ENCODE results near the gene CCL25.

Gene CCL25

DNA sequence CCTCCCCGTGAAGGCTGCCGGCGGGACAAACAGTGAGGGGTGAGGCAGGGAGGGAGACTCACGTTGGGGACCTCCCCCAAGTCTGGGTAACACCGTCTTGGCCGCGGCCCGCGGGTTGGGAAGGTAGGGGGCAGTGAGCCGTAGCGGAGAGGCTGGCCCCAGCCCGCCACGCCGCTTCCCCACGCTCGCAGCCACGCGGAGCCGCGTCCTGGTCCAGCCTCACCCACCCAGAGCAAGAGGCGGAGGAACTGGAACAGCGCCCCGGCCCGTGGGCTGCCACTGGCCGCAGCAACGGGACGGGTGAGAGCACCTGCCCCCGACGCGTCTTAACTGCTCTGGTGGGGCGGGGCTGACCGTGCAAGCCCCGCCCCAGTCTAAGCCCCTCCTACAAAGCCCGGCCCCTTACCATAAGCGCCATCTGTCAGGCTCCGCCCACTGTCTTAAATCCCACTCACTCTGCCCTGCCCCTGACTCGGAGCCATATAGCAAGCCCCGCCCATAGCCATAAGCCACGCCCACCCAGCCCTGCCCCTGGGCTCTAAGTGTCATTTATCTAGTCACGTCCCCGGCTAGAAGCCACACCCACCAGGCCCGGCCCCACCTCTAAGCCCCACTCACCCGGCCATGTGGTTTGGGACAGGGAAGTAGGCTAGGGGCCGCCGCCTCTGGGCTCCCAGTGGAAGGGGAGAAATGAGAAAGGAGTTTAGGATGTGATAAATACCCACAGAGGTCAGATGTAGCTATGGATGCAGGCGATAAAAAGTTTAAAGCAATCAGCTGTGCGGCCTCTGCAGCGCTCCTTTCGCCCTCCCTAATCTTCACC is 2.1 kb upstream of the CCL25 start:
- H3K27me3 ChIP-seq (ENCODE audit: control insufficient read depth, insufficient read depth, low read length): no peaks in the 10 kb centered on the region
- H3K9me3 ChIP-seq (ENCODE audit: control insufficient read depth, low read length): no peaks in the 10 kb centered on the region
- H3K36me3 ChIP-seq (ENCODE audit: control insufficient read depth, insufficient read depth, low read length): no peaks in the 10 kb centered on the region
- H3K4me1 ChIP-seq (ENCODE audit: control insufficient read depth, insufficient read depth, low read length): peaks cover 7% of the 10 kb centered on the region
- H3K4me3 ChIP-seq (ENCODE audit: low read length): no peak overlapping the region
- peak overlapping the region; percentile 22 for H3K9ac ChIP-seq (ENCODE audit: low read length)

DNA sequence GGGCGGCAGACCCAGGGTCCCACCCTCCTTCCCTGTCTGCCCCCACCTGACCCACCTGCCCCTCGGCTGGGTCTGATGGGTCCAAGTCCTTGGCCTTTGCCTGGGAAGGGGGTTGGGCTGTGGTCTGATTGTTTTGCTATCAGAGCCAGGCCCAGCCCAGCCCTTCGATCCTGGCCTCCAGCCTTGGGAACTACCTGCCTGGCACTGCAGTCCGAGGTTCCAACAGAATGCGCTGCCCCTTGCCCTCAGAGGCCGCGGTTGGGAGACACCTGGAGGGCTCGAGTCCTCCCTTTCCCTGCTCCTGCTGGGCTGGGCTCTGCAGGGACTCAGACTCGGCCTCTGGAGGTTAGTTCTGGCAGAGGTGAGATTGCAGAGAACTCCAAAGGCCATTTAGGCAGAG is 1.6 kb downstream of the CCL25 start:
- Histone ChIP-seq H3K36me3 (ENCODE audit: control insufficient read depth, insufficient read depth, low read length) (no peaks in the 10 kb centered on the region), H3K4me3 (ENCODE audit: low read length) (no peak overlapping the region), H3K9me3 (ENCODE audit: control insufficient read depth, low read length) (no peaks in the 10 kb centered on the region), H3K9ac (ENCODE audit: low read length) (no peak overlapping the region), H3K27me3 (ENCODE audit: control insufficient read depth, insufficient read depth, low read length) (no peaks in the 10 kb centered on the region), H3K4me1 (ENCODE audit: control insufficient read depth, insufficient read depth, low read length) (peaks cover 7% of the 10 kb centered on the region)

- H3K4me1 ChIP-seq (ENCODE audit: control insufficient read depth, insufficient read depth, low read length): no peaks in the 10 kb centered on the region
- no peaks in the 10 kb centered on the region for H3K36me3 ChIP-seq (ENCODE audit: control insufficient read depth, insufficient read depth, low read length)
- no peak overlapping the region for H3K9ac ChIP-seq (ENCODE audit: low read length)
- H3K9me3 ChIP-seq (ENCODE audit: control insufficient read depth, low read length): no peaks in the 10 kb centered on the region
- no peaks in the 10 kb centered on the region for H3K27me3 ChIP-seq (ENCODE audit: control insufficient read depth, insufficient read depth, low read length)
- H3K4me3 ChIP-seq (ENCODE audit: low read length): no peak overlapping the region
Observed at GRCh38 chr19:8056533-8056932, 4.0 kb downstream of the CCL25 start.

- H3K36me3 ChIP-seq (ENCODE audit: control insufficient read depth, insufficient read depth, low read length): no peaks in the 10 kb centered on the region
- no peaks in the 10 kb centered on the region for H3K4me1 ChIP-seq (ENCODE audit: control insufficient read depth, insufficient read depth, low read length)
- H3K9ac ChIP-seq (ENCODE audit: low read length): no peak overlapping the region
- no peak overlapping the region for H3K4me3 ChIP-seq (ENCODE audit: low read length)
- H3K27me3 ChIP-seq (ENCODE audit: control insufficient read depth, insufficient read depth, low read length): no peaks in the 10 kb centered on the region
- no peaks in the 10 kb centered on the region for H3K9me3 ChIP-seq (ENCODE audit: control insufficient read depth, low read length)
Observed at GRCh38 chr19:8057545-8058270, 5.1 kb downstream of the CCL25 start.

DNA sequence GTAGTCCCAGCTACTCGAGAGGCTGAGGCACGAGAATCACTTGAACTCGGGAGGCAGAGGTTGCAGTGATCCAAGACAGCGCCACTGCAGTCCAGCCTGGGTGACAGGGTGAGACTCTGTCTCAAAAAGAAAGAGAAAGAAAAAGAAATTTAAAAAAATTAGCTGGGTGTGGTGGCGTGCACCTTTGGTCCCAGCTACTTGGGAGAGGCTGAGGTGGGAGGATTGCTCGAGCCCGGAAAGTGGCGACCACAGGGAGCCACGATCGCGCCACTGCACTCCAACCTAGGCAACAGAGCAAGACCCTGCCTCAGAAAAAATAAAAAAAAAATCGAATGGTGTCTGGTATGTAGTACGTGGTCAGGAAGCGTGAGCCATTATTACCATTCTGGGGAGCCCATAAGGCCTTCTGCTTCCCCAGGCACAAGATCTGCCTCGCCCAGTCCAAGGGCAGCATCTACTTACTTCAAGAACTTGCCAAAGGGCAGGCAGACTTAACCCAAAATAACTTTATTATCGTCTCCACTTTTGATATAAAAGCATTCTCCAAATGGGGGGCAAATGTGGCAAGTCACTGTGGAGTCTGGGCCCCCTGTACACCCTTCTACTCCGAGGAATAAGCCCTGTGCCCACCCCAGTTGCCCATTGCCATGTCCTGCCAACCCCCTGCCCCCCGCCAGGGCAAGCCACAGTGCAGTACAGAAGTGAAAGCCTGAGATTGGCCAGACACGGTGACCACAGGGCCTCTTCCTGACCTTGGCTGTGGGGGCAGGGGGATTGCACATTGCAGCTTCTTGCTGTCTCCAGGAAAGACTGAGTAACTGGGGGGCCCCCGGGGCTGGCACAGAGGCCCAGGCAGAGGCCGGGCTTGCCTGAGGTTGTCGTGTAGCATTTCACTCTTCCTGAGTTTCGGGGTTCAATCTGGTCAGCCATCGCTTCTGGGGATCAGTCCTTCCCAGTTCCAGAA is 12.6 kb downstream of the CCL25 start:
- no peak overlapping the region for H3K9ac ChIP-seq (ENCODE audit: low read length)
- no peak overlapping the region for H3K4me3 ChIP-seq (ENCODE audit: low read length)
- no peaks in the 10 kb centered on the region for H3K4me1 ChIP-seq (ENCODE audit: control insufficient read depth, insufficient read depth, low read length)
- no peaks in the 10 kb centered on the region for H3K27me3 ChIP-seq (ENCODE audit: control insufficient read depth, insufficient read depth, low read length)
- H3K36me3 ChIP-seq (ENCODE audit: control insufficient read depth, insufficient read depth, low read length): no peaks in the 10 kb centered on the region
- peaks cover 7% of the 10 kb centered on the region for H3K9me3 ChIP-seq (ENCODE audit: control insufficient read depth, low read length)

DNA sequence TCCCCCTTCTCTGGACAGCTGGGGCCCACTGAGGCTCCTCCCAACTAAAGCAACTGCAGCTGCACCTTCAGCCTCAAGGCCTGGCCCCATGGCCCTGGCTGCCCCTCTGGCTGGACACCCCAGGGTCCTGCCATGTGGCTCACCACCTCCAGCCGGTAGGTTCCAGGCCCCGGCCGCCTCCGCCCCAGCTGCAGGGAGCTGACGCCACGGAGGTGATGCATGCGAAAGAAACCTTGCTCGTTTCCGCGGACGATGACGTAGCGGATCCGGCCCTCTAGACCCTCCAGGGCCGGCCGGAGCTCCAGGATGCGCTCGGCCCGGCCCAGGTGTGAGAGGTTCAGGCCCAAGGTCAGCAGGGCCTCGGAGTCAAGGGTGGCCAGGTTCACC is 13.3 kb downstream of the CCL25 start:
- H3K9ac ChIP-seq (ENCODE audit: low read length): no peak overlapping the region
- no peaks in the 10 kb centered on the region for H3K36me3 ChIP-seq (ENCODE audit: control insufficient read depth, insufficient read depth, low read length)
- peaks cover 7% of the 10 kb centered on the region for H3K9me3 ChIP-seq (ENCODE audit: control insufficient read depth, low read length)
- no peaks in the 10 kb centered on the region for H3K4me1 ChIP-seq (ENCODE audit: control insufficient read depth, insufficient read depth, low read length)
- H3K4me3 ChIP-seq (ENCODE audit: low read length): no peak overlapping the region
- no peaks in the 10 kb centered on the region for H3K27me3 ChIP-seq (ENCODE audit: control insufficient read depth, insufficient read depth, low read length)

- H3K4me1 ChIP-seq (ENCODE audit: control insufficient read depth, insufficient read depth, low read length): no peaks in the 10 kb centered on the region
- no peak overlapping the region for H3K4me3 ChIP-seq (ENCODE audit: low read length)
- no peaks in the 10 kb centered on the region for H3K27me3 ChIP-seq (ENCODE audit: control insufficient read depth, insufficient read depth, low read length)
- H3K36me3 ChIP-seq (ENCODE audit: control insufficient read depth, insufficient read depth, low read length): no peaks in the 10 kb centered on the region
- peaks cover 7% of the 10 kb centered on the region for H3K9me3 ChIP-seq (ENCODE audit: control insufficient read depth, low read length)
- H3K9ac ChIP-seq (ENCODE audit: low read length): no peak overlapping the region
Observed at GRCh38 chr19:8069096-8069973, 16.8 kb downstream of the CCL25 start.

DNA sequence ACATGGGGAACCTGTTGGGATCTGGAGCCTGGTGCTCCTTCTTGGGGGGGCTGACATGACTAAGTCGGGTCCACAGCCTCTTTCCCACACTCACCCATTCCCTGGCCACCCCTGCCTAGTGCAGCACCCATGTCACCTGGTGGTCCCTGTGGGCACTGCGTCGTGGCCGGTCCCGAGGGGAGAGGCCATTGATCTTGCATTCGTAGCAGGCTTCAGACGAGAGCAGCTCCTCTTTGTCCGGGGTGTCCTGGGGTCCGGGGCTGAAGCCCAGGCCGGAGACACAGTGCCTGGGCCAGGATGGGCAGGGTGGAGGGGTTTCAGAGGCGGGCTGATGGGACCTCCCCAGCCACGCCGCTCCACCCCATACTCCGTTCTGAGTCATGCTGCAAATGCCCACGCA is 19.4 kb downstream of the CCL25 start:
- Histone ChIP-seq H3K4me1 (ENCODE audit: control insufficient read depth, insufficient read depth, low read length) (no peaks in the 10 kb centered on the region), H3K4me3 (ENCODE audit: low read length) (no peak overlapping the region), H3K36me3 (ENCODE audit: control insufficient read depth, insufficient read depth, low read length) (no peaks in the 10 kb centered on the region), H3K9ac (ENCODE audit: low read length) (no peak overlapping the region), H3K9me3 (ENCODE audit: control insufficient read depth, low read length) (peaks cover 7% of the 10 kb centered on the region), H3K27me3 (ENCODE audit: control insufficient read depth, insufficient read depth, low read length) (no peaks in the 10 kb centered on the region)

DNA sequence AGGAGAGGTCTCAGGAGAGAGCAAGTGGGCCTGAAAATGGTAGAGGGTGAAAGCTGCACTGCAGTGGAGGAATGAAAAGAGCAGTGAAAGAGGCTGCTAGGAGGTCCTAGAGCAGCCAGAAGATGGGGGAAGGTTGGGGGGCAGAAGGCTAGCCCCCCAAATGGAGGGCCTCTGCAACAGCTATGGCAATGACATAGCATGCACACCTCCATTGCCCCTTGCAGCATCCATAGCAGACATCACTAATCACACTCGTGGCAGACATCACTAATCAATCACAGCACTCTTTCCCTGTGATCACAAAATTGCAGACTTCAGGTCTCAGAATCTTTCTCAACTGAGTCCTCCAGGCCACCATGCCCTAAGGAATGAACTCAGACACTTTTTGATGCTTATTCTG is 21.9 kb downstream of the CCL25 start:
- Histone ChIP-seq H3K9ac (ENCODE audit: low read length) (no peak overlapping the region), H3K36me3 (ENCODE audit: control insufficient read depth, insufficient read depth, low read length) (no peaks in the 10 kb centered on the region), H3K27me3 (ENCODE audit: control insufficient read depth, insufficient read depth, low read length) (no peaks in the 10 kb centered on the region), H3K9me3 (ENCODE audit: control insufficient read depth, low read length) (no peaks in the 10 kb centered on the region), H3K4me1 (ENCODE audit: control insufficient read depth, insufficient read depth, low read length) (no peaks in the 10 kb centered on the region), H3K4me3 (ENCODE audit: low read length) (no peak overlapping the region)

- no peak overlapping the region for H3K4me3 ChIP-seq (ENCODE audit: low read length)
- H3K36me3 ChIP-seq (ENCODE audit: control insufficient read depth, insufficient read depth, low read length): no peaks in the 10 kb centered on the region
- H3K4me1 ChIP-seq (ENCODE audit: control insufficient read depth, insufficient read depth, low read length): no peaks in the 10 kb centered on the region
- H3K9me3 ChIP-seq (ENCODE audit: control insufficient read depth, low read length): no peaks in the 10 kb centered on the region
- H3K9ac ChIP-seq (ENCODE audit: low read length): no peak overlapping the region
- no peaks in the 10 kb centered on the region for H3K27me3 ChIP-seq (ENCODE audit: control insufficient read depth, insufficient read depth, low read length)
Observed at GRCh38 chr19:8075158-8076074, 22.9 kb downstream of the CCL25 start.
